ENCODE results near the gene PCBP3.
"Not testable (repeated sequence)": the region's sequence is repeated elsewhere in the genome, so short reads cannot be mapped to it uniquely, and the experiment has no call there.

Gene PCBP3

GRCh38 chr21:45957981-45958600, 314.6 kb downstream of the PCBP3 start:
- TF ChIP-seq EZH2 (IDR thresholded peaks at IDR 0.05; ENCODE audit: borderline replicate concordance, low read depth, low read length, severe bottlenecking) (no peak), CTCF (IDR thresholded peaks at IDR 0.05; ENCODE audit: borderline replicate concordance, extremely low read depth, low read length, poor library complexity, severe bottlenecking) (no peak)
- H3K4me3 ChIP-seq (ENCODE audit: low read depth in 1 of 2, low read length in 2 of 2) = no peak overlapping the region
- peaks cover 11% of the 10 kb centered on the region for H3K27me3 ChIP-seq (ENCODE audit: insufficient read depth, low read length, poor library complexity)

GRCh38 chr21:45959182-45959581, 315.7 kb downstream of the PCBP3 start:
- no peak overlapping the region for H3K4me3 ChIP-seq (ENCODE audit: low read depth in 1 of 2, low read length in 2 of 2)
- TF ChIP-seq CTCF (IDR thresholded peaks at IDR 0.05; ENCODE audit: borderline replicate concordance, extremely low read depth, low read length, poor library complexity, severe bottlenecking) = no peak
- no peak for TF ChIP-seq EZH2 (IDR thresholded peaks at IDR 0.05; ENCODE audit: borderline replicate concordance, low read depth, low read length, severe bottlenecking)
- no peaks in the 10 kb centered on the region for H4K20me1 ChIP-seq (ENCODE audit: insufficient read depth, low read length)
- H3K9ac ChIP-seq (ENCODE audit: low read depth, low read length) = no peak overlapping the region
- DNase-seq (no peak), ATAC-seq (ENCODE audit: insufficient read depth, low read depth) (no peak)
- no peak overlapping the region for H3K27ac ChIP-seq (ENCODE audit: low read length)
- H3K4me1 ChIP-seq (ENCODE audit: insufficient read depth, low read length) = no peaks in the 10 kb centered on the region
- H3K79me2 ChIP-seq (ENCODE audit: insufficient read depth, low read length) = no peaks in the 10 kb centered on the region
- no peak overlapping the region for H3K4me2 ChIP-seq (ENCODE audit: insufficient read depth, low read length)
- peaks cover 5% of the 10 kb centered on the region for H3K9me3 ChIP-seq (ENCODE audit: insufficient read depth, low read length, severe bottlenecking)
- no peaks in the 10 kb centered on the region for H3K36me3 ChIP-seq (ENCODE audit: insufficient read depth, low read length)
- H3K27me3 ChIP-seq (ENCODE audit: insufficient read depth, low read length, poor library complexity) = peaks cover 11% of the 10 kb centered on the region
- no peak overlapping the region for H2AFZ ChIP-seq (ENCODE audit: low read depth, low read length)

More at GRCh38 chr21:45957981-45958600, 314.6 kb downstream of the PCBP3 start:
- Histone ChIP-seq H3K4me2 (ENCODE audit: insufficient read depth, low read length) (no peak overlapping the region), H2AFZ (ENCODE audit: low read depth, low read length) (no peak overlapping the region), H3K36me3 (ENCODE audit: insufficient read depth, low read length) (no peaks in the 10 kb centered on the region), H3K27ac (ENCODE audit: low read length) (no peak overlapping the region), H3K79me2 (ENCODE audit: insufficient read depth, low read length) (no peaks in the 10 kb centered on the region), H3K4me1 (ENCODE audit: insufficient read depth, low read length) (no peaks in the 10 kb centered on the region), H3K9me3 (ENCODE audit: insufficient read depth, low read length, severe bottlenecking) (peaks cover 5% of the 10 kb centered on the region), H3K9ac (ENCODE audit: low read depth, low read length) (no peak overlapping the region), H4K20me1 (ENCODE audit: insufficient read depth, low read length) (no peaks in the 10 kb centered on the region)
- no peak for ATAC-seq (ENCODE audit: insufficient read depth, low read depth)
- no peak for DNase-seq

GRCh38 chr21:45959779-45960390, 316.4 kb downstream of the PCBP3 start:
- H3K4me3 ChIP-seq (ENCODE audit: low read depth in 1 of 2, low read length in 2 of 2) = no peak overlapping the region
- H3K27ac ChIP-seq (ENCODE audit: low read length) = no peak overlapping the region
- H3K9me3 ChIP-seq (ENCODE audit: insufficient read depth, low read length, severe bottlenecking) = peaks cover 5% of the 10 kb centered on the region
- no peaks in the 10 kb centered on the region for H3K36me3 ChIP-seq (ENCODE audit: insufficient read depth, low read length)
- H4K20me1 ChIP-seq (ENCODE audit: insufficient read depth, low read length) = no peaks in the 10 kb centered on the region
- ATAC-seq (ENCODE audit: insufficient read depth, low read depth) (no peak), DNase-seq (no peak)
- no peak for TF ChIP-seq CTCF (IDR thresholded peaks at IDR 0.05; ENCODE audit: borderline replicate concordance, extremely low read depth, low read length, poor library complexity, severe bottlenecking)
- no peak for TF ChIP-seq EZH2 (IDR thresholded peaks at IDR 0.05; ENCODE audit: borderline replicate concordance, low read depth, low read length, severe bottlenecking)
- H3K4me1 ChIP-seq (ENCODE audit: insufficient read depth, low read length) = no peaks in the 10 kb centered on the region
- no peak overlapping the region for H3K9ac ChIP-seq (ENCODE audit: low read depth, low read length)
- H3K79me2 ChIP-seq (ENCODE audit: insufficient read depth, low read length) = no peaks in the 10 kb centered on the region
- H3K4me2 ChIP-seq (ENCODE audit: insufficient read depth, low read length) = no peak overlapping the region
- no peak overlapping the region for H2AFZ ChIP-seq (ENCODE audit: low read depth, low read length)
- peaks cover 11% of the 10 kb centered on the region for H3K27me3 ChIP-seq (ENCODE audit: insufficient read depth, low read length, poor library complexity)

GRCh38 chr21:45961408-45961807, 317.9 kb downstream of the PCBP3 start:
- H3K27ac ChIP-seq (ENCODE audit: low read length); H3K79me2 ChIP-seq (ENCODE audit: insufficient read depth, low read length); H3K9me3 ChIP-seq (ENCODE audit: insufficient read depth, low read length, severe bottlenecking); H3K4me2 ChIP-seq (ENCODE audit: insufficient read depth, low read length); H4K20me1 ChIP-seq (ENCODE audit: insufficient read depth, low read length); H3K27me3 ChIP-seq (ENCODE audit: insufficient read depth, low read length, poor library complexity); DNase-seq; H3K4me3 ChIP-seq (ENCODE audit: low read depth in 1 of 2, low read length in 2 of 2); H2AFZ ChIP-seq (ENCODE audit: low read depth, low read length); ATAC-seq (ENCODE audit: insufficient read depth, low read depth); H3K4me1 ChIP-seq (ENCODE audit: insufficient read depth, low read length); H3K9ac ChIP-seq (ENCODE audit: low read depth, low read length); H3K36me3 ChIP-seq (ENCODE audit: insufficient read depth, low read length): not testable (repeated sequence)
